HG03045 (cell line): ENCODE results near the gene VPS51.
"Not testable (repeated sequence)": the region's sequence is repeated elsewhere in the genome, so short reads cannot be mapped to it uniquely, and the experiment has no call there.

Experiments used
- ATAC-seq: cut with Tn5 transposase; IDR thresholded peaks from one replicate; pipeline ENCODE4 v1.9.1; 2021; ENCODE audit warnings: mild to moderate bottlenecking, moderate library complexity; ENCODE audit not compliant: unreplicated experiment

The VPS51 gene

GRCh38 chr11:65132238-65132987 lies 36.4 kb downstream of the VPS51 start:
- ATAC-seq = no peak

GRCh38 chr11:65132988-65133700 lies 37.1 kb downstream of the VPS51 start:
- no peak for ATAC-seq

GRCh38 chr11:65133724-65134123 lies 37.7 kb downstream of the VPS51 start:
- ATAC-seq = no peak

- ATAC-seq = peak; percentile 70
These were observed 38.4 kb downstream of the VPS51 start, which contains the start of gene SYVN1 for GRCh38 chr11:65134240-65134951. TSS of gene SYVN1 (minus strand) at chr11:65134519. CDS start at chr11:65133601, 918 bp downstream.

GRCh38 chr11:65134952-65135632 lies 39.1 kb downstream of the VPS51 start:
- peak; percentile 60 for ATAC-seq

GRCh38 chr11:65135633-65136145 lies 39.7 kb downstream of the VPS51 start:
- no peak for ATAC-seq

- ATAC-seq = no peak
These were observed 40.6 kb downstream of the VPS51 start for GRCh38 chr11:65136515-65137096.

- ATAC-seq = no peak
These were observed 46.0 kb downstream of the VPS51 start for GRCh38 chr11:65141896-65142494.

GRCh38 chr11:65147352-65148075 lies 51.5 kb downstream of the VPS51 start:
- no peak for ATAC-seq

GRCh38 chr11:65148657-65149056 lies 52.6 kb downstream of the VPS51 start:
- ATAC-seq = no peak

- ATAC-seq = not testable (repeated sequence)
These were observed 54.1 kb downstream of the VPS51 start for GRCh38 chr11:65150131-65150508.

- peak; percentile 60 for ATAC-seq
These were observed 54.7 kb downstream of the VPS51 start for GRCh38 chr11:65150509-65151299.

GRCh38 chr11:65151331-65151899 lies 55.4 kb downstream of the VPS51 start:
- ATAC-seq = no peak

- ATAC-seq = no peak
These were observed 56.1 kb downstream of the VPS51 start for GRCh38 chr11:65152122-65152521.

GRCh38 chr11:65156256-65156655 lies 60.2 kb downstream of the VPS51 start:
- ATAC-seq = no peak

GRCh38 chr11:65156926-65157325 lies 60.9 kb downstream of the VPS51 start:
- no peak for ATAC-seq

- no peak for ATAC-seq
These were observed 61.3 kb downstream of the VPS51 start for GRCh38 chr11:65157336-65157735.

- no peak for ATAC-seq
These were observed 63.0 kb downstream of the VPS51 start for GRCh38 chr11:65159012-65159411.
